Heart left ventricle (tissue), 13 donors: ENCODE results near the gene PTPRS.

Source experiments
- POLR2A ChIP-seq, 2 donors: fragments of 450-650 bp; IDR thresholded peaks; one replicate each; pipeline ENCODE4 v1.6.1; 2017; ENCODE audit warnings: antibody characterized with exemption in 2 of 2, mild to moderate bottlenecking in 2 of 2, moderate library complexity in 2 of 2
- TF ChIP-seq, protein P1 (sequence below), 12 donors: fragments of 200-600 bp; sonication (generic) in 4 of 12; IDR thresholded peaks; one replicate each; pipeline versions ENCODE4 v1.5.0 to v1.8.0; 2018 to 2022; ENCODE audit warnings: antibody characterized with exemption in 12 of 12, mild to moderate bottlenecking in 5 of 12
- donor health status: ischemic (EF 13 %, LVEDD 7.1; RV severe dilation, severe dysfunction).
- donor health status: DM: no; HTN: yes; CAD: no.
- donor health status: DM: no; HTN: no; CAD: no.
- donor health status: ischemic (EF 25% LVEDD 6.9; RV normal size, moderate dysfunction).
- donor health status: ischemic (EF 25% LVEDD 5.7; RV mildly dilated, moderate dysfunction).
- donor health status: ischemic (EF 35%, LVEDD 5.7; RV mildly dilated, moderate dysfunction).
- donor health status: nonischemic (EF 11% LVEDD 7.7; RV severe dilation, severe dysfunction).
- donor health status: DM: yes; HTN: yes; CAD: no.
- donor health status: PGD.
- donor health status: ischemic (EF 29% LVEDD 5.4; RV normal size, mild dysfunction).
- donor health status: nonischemic (EF 23%, LVEDD 6.1; RV moderate dilation, normal function).

DNA sequence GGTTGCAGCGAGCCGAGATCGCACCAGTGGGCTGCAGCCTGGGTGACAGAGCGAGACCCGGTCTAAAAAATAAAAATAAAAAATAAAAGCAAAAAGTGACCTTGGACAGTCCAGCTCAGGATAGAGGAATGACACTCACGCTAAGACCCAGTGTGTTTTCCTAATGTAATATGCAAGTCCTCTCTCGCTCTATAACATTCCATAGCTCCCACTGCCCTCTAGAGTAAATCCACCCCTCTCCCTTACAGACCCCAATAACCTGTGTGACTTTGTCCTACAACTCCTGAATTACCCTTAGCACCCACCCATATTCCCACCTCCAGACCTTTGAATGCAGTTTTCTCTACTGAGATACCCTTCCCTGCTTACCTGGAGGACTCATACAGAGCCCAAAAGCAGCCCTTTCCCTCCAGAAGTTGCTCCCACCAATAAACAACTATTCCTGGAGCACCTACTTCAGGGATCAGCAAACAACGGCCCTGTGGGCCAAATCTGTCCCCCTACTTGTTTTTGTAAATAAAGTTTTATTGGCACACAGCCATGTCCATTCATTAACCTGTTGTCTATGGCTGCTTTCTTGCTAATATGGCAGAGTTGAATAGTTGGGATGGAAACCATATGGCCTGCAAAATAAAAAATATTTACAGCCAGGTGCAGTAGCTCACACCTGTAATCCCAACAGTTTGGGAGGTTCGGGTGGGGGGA, 39.8 kb upstream of the PTPRS start:
- TF ChIP-seq, protein P1, sequence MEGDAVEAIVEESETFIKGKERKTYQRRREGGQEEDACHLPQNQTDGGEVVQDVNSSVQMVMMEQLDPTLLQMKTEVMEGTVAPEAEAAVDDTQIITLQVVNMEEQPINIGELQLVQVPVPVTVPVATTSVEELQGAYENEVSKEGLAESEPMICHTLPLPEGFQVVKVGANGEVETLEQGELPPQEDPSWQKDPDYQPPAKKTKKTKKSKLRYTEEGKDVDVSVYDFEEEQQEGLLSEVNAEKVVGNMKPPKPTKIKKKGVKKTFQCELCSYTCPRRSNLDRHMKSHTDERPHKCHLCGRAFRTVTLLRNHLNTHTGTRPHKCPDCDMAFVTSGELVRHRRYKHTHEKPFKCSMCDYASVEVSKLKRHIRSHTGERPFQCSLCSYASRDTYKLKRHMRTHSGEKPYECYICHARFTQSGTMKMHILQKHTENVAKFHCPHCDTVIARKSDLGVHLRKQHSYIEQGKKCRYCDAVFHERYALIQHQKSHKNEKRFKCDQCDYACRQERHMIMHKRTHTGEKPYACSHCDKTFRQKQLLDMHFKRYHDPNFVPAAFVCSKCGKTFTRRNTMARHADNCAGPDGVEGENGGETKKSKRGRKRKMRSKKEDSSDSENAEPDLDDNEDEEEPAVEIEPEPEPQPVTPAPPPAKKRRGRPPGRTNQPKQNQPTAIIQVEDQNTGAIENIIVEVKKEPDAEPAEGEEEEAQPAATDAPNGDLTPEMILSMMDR (IDR thresholded peaks at IDR 0.05): no peak
- TF ChIP-seq POLR2A (IDR thresholded peaks at IDR 0.05): no peak
